SK-N-DZ (cell line): ENCODE data around the gene GDPD2.

Source experiments
- DNase-seq: peaks from one replicate; pipeline ENCODE4 v3.0.0-alpha.2; 2015; ENCODE audit warnings: low spot score

Gene GDPD2

DNA sequence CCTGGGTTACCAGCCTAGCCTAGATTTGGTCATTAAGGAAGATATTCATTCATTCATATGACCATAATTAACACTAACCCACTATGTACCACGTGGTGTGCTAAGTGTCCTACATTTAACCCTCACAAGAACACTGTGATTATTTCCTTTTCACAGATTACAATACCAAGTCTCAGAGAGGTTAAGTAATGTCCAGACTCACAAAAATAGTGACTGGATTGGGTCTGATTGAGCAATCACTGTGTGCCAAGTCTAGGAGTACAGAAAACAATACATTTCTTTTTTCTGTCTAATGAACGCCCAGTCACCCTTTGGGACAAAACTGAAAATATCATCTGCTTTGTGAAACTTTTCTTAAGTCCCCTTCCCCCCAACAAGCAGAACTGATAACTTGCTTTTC, 13.9 kb downstream of the GDPD2 start:
- no peak for DNase-seq

DNA sequence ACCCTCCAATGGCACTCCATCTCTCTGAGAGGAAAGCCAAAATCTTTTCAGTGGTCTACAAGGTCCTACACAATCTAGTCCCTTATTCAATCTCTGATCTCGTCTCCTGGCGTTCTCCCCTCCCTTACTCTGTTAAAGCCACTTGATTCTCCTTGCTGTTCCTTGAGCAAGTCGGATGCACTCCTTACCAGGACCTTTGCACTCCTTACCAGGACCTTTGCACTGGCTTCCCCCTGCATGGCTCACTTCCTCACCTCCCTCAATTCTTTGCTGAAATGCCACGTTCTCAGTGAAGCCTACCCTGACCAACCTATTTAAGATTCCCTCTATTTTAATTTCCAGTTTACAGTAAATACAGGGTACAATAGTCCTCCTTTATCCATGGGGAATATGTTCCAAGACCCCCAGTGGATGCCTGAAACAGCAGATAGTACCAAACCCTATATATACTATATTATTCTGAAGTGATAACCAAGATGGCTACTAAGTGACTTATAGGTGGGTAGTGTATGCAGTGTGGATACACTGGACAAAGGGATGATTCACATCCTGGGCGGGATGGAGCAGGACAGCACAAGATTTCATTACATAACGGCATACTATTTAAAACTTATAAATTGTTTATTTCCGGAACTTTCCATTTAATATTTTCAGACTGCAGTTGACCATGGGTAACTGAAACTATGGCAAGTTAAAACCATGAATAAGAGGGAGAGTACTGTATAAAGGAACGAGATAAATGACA, 15.0 kb downstream of the GDPD2 start:
- DNase-seq, result no peak

DNA sequence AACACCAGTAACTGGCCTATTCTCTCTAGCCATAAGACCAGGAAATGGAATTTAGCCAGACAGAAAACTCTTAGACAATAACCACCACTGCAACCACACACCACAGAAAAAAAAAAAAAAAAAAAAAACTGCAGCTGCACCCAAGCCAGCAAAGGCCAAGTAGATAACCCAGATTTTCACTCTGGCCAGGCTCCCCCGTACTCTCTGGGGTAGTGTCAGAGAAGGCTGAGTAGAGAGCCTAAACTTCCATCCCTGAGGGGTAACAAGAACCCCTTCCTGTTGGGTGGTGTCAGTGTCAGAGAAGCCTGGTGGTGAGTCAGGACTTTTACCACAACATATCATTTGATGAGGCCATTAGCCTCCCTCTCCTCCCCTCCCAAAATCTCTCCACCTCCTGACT, 15.9 kb downstream of the GDPD2 start:
- DNase-seq, result no peak

DNA sequence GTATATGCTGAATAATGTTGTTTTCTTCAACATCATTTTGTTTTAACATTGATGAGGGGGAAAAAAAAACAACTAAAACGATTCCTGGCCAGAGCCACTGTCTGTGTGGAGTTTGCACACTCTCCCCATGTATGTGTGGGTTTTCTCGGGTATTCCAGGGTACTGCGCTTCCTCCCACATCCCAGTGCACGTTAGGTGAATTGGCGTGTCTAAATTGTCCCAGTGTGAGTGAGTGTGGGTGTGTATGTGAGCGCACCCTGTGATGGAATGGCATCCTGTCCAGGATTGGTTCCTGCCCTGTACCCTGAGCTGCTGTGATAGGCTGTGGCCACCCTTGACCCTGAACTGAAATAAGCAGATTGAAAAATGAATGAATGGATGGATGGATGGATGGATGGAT, 19.1 kb downstream of the GDPD2 start:
- no peak for DNase-seq

DNA sequence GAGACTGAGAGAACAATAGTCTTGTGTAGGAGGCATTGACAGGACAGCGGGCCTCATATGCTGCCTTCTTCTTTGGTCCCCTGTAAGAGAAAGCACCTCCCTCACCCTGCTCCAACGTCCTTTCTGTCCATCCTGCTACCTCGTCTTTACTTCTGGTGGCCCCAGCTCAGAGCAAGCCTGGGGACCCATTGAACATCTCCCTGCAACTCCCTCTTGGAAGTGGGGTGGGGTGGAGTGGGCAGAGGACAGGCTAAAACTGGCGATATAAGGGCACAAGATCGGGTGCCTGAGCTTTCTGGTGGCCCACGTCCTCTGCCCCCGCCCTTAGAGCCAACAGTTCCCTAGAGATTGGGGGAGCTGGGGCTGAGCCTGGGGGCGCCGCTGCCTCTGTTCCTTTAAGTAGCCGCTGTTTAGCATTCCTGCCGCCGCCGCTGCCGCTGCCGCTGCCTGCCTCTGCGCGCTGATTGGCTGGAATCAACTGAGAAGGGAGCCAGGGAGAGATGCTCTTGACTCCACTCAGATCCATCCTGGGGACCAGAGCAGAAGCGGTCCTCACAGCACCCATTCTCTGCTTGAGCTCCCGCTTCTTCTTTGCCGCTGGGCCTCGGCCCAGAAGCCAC, 21.3 kb downstream of the GDPD2 start, which contains the start of gene DLG3:
TSS of gene DLG3 (plus strand) at position 510 of the 620 bp plus-strand sequence. CDS start 367 bp downstream, outside the sequence.
- DNase-seq, result peak; percentile 77

DNA sequence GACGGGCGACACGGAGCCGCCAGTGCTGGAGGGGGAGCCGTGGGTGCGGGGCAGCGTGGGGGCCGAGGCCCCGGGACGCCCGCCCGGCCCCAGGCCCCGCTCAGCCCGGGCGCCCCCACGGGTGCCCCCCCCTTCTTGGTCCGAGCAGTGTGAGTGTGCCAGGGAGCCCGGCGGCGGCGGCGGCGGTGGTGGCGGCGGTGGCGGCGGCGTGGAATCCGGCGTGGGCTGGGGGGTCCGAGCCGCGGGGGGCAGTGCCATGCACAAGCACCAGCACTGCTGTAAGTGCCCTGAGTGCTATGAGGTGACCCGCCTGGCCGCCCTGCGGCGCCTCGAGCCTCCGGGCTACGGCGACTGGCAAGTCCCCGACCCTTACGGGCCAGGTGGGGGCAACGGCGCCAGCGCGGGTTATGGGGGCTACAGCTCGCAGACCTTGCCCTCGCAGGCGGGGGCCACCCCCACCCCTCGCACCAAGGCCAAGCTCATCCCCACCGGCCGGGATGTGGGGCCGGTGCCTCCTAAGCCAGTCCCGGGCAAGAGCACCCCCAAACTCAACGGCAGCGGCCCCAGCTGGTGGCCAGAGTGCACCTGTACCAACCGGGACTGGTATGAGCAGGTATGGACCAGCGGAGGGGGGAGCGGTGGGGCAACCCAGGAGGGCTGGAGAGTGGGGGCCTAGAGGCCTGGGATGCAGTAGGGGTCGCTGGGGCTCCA, 22.0 kb downstream of the GDPD2 start:
- no peak for DNase-seq

DNA sequence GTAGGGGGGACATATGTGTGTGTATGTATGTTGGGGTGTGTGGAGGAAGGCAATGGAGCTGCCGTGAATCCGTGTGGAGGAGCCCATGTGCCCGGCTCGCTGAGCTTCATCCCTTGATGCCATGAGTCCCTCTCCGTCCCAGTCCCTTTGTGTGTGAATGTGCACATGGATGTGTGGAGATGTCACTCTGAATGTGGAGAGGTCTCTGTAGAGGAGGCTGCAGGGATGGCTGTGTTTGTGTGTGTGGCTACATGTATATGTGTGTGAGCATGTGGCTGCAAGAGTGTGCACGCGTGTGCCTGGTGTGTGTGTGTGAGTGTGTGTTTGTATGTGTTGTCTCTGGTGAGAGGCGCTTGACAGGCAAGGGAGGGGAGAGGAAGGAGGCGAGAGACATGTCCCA, 22.8 kb downstream of the GDPD2 start:
- DNase-seq, result no peak

DNA sequence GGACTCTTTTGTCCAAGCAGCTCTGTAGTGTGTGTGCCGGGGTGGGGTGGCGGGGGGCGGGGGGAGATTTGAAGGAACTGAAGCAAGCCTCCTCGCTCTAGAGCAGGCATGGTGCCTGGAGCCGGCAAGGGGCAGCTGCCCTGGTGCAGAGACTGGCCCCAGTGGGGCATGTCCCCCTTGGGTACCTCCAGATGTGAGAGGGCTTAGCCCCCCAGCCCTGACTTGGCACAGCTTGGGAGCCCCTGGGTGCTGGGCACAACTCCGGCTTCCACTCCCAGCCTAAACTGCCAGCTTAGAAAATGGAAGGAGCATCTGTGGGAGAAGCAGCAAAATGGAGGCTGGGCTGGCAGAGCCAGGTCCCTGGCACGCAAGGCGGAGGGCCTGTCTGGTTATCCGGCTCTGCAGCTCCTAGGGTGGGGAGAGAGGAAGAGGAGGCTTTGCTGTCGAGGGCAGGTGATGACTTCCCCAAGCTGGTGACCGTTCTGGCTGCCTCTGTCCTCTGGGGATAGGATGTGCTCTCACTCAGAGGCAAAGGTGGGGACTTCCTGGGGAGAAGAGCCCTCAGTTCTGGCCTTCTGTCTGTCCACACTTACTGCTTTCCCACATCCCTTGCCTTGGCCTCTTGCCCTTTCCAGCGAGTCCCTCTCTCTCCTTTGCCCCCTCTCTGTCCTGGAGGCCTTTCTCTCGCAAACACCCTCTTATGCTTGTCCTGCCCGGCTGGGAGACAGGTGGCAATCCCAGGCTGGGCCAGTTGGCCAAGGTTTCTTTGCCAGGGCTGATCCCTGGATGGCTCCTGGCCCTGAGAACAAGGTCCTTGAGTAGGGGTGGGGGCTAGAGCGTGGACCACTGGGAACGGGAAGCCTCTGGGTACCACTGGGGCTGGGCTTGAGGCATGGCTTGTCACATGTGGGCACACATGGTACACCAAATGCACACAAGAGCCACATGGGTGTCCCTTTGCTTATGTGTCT, 23.6 kb downstream of the GDPD2 start:
- DNase-seq, result no peak

DNA sequence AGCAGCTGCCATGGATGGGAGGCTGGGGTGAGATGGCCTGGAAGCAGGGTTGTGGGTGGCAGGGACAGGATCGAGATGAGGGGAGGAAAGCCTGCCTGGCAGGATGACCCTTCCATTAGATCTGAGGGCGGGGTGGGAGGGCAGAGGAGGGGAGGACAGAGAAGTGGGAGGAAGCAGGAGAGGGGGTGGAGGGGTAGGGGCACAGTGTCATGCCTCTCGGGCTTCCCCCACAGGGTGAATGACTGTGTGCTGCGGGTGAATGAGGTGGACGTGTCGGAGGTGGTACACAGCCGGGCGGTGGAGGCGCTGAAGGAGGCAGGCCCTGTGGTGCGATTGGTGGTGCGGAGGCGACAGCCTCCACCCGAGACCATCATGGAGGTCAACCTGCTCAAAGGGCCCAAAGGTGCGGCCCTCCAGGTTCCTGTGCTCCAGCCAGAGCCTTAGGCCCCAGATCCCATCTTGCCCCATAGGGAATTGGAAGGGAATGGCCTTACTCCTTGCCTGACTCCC, 26.4 kb downstream of the GDPD2 start:
- DNase-seq, result no peak

DNA sequence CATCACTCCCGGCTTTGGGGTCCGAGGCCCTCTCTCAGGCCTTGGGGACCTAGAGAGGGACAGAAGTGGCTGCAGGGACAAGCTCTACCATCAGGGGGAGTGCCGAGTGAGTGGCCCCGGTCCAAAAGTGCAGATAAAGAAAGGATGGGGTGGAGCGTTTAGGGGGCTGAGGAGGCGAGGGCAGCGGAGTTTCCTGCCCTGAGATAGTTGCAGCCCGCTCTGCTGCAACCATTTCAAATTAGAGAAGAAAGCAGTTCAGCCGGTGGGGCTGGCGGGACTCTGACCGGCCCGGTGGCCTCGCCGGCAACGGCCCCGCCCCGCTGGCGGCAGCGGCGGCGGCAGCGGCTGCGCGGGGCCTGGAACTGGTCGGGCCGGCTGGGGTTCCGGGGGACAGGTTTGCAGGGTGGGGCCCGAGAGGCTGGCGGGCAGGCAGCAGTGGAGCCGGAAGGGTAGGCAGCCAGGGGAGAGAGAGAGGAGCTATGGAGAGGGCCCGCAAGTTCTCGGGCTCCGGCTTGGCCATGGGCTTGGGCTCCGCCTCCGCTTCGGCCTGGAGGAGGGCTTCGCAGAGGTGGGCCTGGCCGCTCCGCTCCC, 29.1 kb downstream of the GDPD2 start:
- no peak for DNase-seq

DNA sequence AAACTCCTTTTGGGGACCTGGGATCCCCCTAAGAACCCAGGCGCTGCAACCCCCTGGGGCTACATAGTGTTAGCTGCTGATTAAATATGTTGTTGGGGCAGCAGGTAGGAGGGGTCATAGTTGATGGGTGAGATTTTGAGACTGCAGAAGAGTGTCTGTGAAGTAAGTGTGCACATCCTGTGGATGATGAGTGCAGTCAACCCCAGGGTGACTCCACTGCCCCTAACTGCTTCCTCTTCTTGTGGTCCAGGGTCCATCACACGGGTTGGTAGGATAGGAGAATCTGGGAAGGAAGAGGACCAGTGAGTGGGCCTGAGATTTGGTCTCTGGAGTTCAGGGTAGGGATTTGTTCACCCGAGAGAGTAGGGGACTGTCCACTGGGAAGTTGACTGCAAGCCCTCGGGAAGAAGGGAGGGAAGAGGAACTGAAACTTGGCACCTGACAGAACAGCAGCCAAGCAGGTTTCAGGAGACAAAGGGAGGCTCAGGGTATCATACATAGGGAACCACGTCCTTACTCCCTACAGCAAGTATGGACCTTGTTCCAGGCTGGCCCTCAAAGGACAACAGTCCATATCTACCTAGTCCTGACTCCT, 30.0 kb downstream of the GDPD2 start:
- DNase-seq, result no peak

DNA sequence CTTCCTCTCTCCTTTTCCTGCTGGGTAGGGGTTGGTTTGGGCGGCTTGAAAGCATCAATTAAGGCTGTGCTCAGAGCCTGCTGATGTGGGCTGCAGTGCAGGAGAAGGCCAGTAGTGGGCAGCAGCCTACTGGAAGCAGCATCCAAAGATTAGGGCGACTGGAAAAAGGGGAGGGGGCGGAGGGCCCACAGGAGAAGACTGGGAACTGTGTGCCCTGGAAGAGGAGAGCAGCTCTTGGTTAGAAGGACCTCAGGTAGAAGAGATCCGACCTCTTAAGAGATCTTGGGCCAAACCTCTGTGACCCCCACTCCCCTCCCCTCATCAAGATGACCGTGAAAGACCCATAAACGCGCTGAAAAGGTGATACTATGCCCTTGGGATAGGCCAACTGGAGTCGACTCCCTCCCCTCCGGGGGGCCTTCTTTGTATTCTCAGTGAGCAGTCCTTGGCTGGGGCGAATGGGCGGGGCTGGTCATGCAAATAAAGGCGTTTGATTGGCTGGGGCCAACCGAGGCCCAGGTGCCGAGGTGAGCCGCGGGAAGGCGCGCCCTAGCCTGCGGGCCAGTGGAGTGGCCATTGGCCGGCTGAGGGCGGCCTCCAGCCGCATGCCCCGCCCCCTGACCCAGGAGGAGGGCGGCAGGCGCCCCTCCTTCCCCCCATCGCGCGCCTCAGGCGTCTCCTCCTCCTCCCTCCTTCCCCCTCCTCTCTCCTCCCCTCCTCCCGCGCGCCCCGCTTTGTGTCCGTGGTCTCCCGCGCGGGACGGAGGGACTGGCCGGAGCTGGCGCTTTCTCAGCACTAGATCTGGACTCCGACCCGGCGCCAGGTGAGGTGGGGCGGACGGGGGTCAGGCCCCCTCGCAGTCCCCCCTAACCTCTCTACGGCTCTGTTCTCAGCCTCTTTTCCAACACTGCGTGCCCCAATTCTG, 31.6 kb downstream of the GDPD2 start:
- DNase-seq, result peak; percentile 93

DNA sequence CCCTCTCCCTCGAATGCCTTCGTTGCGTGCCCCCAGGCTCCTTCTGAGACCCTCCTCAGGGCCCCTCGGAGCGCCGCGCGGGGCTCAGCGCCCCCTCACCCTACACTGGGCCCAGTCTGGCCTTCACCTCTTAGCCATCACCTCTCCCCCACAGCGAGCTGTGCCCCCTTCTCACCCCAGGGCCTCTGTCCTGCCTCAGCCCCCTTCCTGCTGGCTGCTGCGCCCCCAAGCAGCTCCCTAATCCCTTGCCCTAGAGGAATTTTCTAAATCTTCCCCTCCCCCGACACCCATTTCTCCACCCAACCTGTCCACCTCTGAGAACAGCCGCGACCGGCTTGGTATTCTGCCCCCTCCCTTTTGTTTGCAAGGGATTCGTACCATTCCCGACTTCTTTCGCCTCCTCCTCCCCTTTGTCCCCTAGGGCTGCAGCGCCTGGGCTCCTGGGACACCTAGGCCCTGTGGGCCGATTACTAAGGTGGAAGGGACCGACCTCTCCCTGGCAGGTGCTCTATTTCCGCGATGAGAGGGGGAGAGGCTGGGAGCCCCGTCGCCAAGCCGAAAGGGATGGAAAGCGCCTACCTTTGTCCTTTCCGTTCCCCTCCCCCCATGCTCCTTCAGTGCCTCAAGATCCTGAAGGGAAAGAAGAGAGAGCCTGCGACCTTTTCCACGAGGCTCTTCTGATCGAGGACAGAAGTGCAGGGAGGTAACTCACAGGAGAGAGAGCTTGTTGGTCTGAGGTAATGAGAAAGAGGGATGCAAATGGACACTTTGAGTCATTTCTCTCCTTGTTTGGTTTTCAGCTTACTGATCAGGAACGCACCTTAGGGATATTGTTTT, 32.5 kb downstream of the GDPD2 start:
- DNase-seq, result no peak

DNA sequence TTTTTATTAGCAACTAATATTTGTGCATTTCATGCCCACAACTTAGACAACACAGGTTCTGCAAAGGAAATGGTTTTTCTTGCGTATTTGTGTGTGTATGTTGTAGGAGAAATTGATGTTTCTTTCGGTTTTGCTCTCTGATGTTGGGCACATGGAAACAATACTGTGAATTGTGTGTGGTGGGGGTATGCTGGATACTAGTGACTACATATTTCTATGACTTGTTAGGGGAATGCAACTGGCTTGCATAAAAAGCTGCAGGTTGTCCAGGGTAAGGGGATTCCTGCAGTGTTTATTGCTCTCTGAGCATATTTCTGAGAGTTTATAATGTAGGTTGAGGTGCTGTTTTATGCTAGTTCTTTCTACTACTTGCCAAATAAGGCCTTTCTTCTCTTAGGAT, 33.1 kb downstream of the GDPD2 start:
- DNase-seq, result no peak

DNA sequence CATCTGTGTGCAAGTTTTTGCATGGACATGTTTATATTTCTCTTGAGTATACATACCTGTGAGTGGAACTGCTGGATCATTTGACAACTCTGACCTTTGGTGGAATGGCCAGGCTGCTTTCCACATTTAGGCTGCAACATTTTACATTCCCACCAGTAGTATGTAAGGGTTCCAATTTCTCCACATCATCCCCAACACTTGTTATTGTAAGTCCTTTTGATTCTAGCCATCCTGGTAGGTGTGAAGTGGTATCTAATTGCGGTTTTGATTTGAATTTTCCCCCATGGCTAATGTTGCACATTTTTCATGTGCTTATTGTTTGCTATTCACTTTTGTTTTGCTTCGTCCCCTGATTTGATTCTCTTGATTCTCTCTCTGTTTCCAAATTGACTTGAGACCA, 37.9 kb downstream of the GDPD2 start:
- no peak for DNase-seq

DNA sequence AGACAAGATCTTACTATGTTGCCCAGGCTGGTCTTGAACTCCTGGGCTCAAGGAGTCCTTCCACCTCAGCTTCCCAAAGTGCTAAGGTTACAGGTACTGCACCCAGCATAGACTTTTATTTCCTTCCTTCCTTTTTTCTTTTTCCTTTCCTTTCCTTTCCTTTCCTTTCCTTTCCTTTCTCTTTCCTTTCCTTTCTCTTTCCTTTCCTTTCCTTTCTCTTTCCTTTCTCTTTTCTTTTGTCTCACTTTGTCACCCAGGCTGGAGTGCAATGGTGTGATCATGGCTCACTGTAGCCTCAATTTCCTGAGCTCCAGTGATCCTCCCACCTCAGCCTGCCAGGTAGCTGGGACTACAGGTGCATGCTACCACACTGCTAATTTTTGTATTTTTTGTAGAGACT, 40.9 kb downstream of the GDPD2 start:
- DNase-seq, result no peak

DNA sequence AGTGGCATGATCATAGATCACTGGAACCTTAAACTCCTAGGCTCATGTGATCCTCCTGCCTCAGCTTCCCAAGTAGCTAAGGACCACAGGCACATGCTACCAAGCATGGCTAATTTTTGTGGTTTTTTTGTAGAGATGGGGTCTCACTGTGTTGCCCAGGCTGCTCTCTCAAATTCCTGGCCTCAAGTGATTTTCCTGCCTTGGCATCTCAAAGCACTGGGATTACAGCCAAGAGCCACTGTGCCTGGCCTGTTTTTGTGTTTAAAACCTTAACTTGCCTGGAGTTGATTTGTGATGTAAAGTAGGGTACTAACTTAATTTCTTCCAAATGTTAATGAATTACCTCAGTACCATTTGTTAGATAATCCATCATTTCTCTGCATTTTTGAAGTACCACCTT, 43.9 kb downstream of the GDPD2 start:
- no peak for DNase-seq

DNA sequence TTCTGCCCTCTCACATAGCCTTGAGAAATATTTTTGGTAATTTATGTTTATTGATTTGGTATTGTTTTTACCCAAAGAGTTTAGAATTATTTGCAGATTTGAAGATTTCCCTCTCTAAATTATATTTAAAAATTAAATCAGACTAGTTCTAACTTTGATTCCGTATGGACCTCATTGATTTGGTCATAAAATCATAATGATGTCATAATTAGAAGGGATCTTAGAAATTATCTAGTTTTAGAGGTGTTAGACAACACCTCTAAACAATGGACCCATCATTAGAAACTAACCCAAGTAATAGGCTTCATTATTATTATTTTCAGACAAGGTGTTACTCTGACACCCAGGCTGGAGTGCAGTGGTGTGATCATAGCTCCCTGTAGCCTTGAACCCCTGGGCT, 45.6 kb downstream of the GDPD2 start:
- DNase-seq, result no peak
